WTC11 (cell line): ENCODE data around the gene PGRMC2. TPM values are rescaled to one million over a fixed set of nuclear protein-coding genes. Genes with fewer than 3 reads are reported as not detected.
"Not testable (repeated sequence)": the region's sequence is repeated elsewhere in the genome, so short reads cannot be mapped to it uniquely, and the experiment has no call there.

Experiments used
- ATAC-seq: fragments of 200-7000 bp; cut with Tn5 transposase; 2 replicates; pipeline ENCODE4 v1.10.0; 2021; ENCODE audit warnings: mild to moderate bottlenecking, moderate library complexity
- CTCF ChIA-PET: fragments of 300-600 bp; sonication (Branson Sonifier 250); formaldehyde crosslinking; loops from one replicate; lab custom pipeline; 2021; ENCODE audit warnings: antibody characterized with exemption; lab: Charles Lee
- POLR2A ChIA-PET: fragments of 350-600 bp; sonication (Branson Sonifier 250); formaldehyde crosslinking; loops from one replicate; lab custom pipeline; 2021; ENCODE audit warnings: antibody characterized with exemption; lab: Charles Lee
- DNase-seq: peaks from one replicate; pipeline ENCODE4 v3.0.0; 2021; ENCODE audit warnings: low spot score
- H3K27ac Mint-ChIP-seq: 2 replicates; pipeline ENCODE4 v1.8.0; 2021; ENCODE audit warnings: mixed read lengths
- H3K27me3 Mint-ChIP-seq: 2 replicates; pipeline ENCODE4 v1.8.0; 2021; ENCODE audit warnings: low read depth, mild to moderate bottlenecking, moderate library complexity, mixed read lengths
- H3K36me3 Mint-ChIP-seq: 2 replicates; pipeline ENCODE4 v1.8.0; 2021; ENCODE audit warnings: mixed read lengths
- H3K4me1 Mint-ChIP-seq: 2 replicates; pipeline ENCODE4 v1.8.0; 2022; ENCODE audit warnings: mixed read lengths
- H3K4me3 Mint-ChIP-seq: 2 replicates; pipeline ENCODE4 v1.8.0; 2021; ENCODE audit warnings: mild to moderate bottlenecking, moderate library complexity, mixed read lengths
- H3K9me3 Mint-ChIP-seq: 2 replicates; pipeline ENCODE4 v1.8.0; 2021; ENCODE audit warnings: mixed read lengths
- EMX1 ChIP-seq: fragments of 250-450 bp; sonication (Bioruptor Pico); IDR thresholded peaks from 2 replicates; pipeline ENCODE4 v1.8.0; 2021; ENCODE audit warnings: mild to moderate bottlenecking
- ESRRA ChIP-seq: sonication (generic); formaldehyde crosslinking; IDR thresholded peaks from 2 replicates; pipeline ENCODE4 v1.8.1; 2022; ENCODE audit warnings: mild to moderate bottlenecking, missing genetic modification reagents, borderline replicate concordance
- FOXK1 ChIP-seq: sonication (generic); formaldehyde crosslinking; IDR thresholded peaks from 2 replicates; pipeline ENCODE4 v1.8.0; 2022; ENCODE audit warnings: mild to moderate bottlenecking, moderate library complexity, missing genetic modification reagents
- GTF2I ChIP-seq: fragments of 250-450 bp; sonication (Bioruptor Pico); conservative IDR thresholded peaks from 2 replicates; pipeline ENCODE4 v1.4.0; 2021; ENCODE audit warnings: mild to moderate bottlenecking
- HMGA2 ChIP-seq: fragments of 250-450 bp; sonication (Bioruptor Pico); IDR thresholded peaks from 2 replicates; pipeline ENCODE4 v1.4.0; 2021; ENCODE audit warnings: mild to moderate bottlenecking, moderate library complexity
- JAZF1 ChIP-seq: fragments of 250-450 bp; sonication (Bioruptor Pico); IDR thresholded peaks from 2 replicates; pipeline ENCODE4 v1.9.0; 2021; ENCODE audit warnings: moderate library complexity, mild to moderate bottlenecking, inconsistent platforms
- JUN ChIP-seq: sonication (generic); formaldehyde crosslinking; IDR thresholded peaks from 2 replicates; pipeline ENCODE4 v1.8.0; 2023; ENCODE audit warnings: mild to moderate bottlenecking, missing genetic modification reagents
- MXD4 ChIP-seq: fragments of 250-450 bp; sonication (Bioruptor Pico); IDR thresholded peaks from 2 replicates; pipeline ENCODE4 v1.8.0; 2021; ENCODE audit warnings: mild to moderate bottlenecking, moderate library complexity, borderline replicate concordance
- NFE2L1 ChIP-seq: sonication (generic); formaldehyde crosslinking; IDR thresholded peaks from 2 replicates; pipeline ENCODE4 v1.8.1; 2023; ENCODE audit warnings: missing genetic modification reagents
- NR1H2 ChIP-seq: sonication (generic); formaldehyde crosslinking; IDR thresholded peaks from 2 replicates; pipeline ENCODE4 v1.9.0; 2021; ENCODE audit warnings: mild to moderate bottlenecking, moderate library complexity, missing genetic modification reagents
- NR2C2 ChIP-seq: sonication (generic); formaldehyde crosslinking; IDR thresholded peaks from 2 replicates; pipeline ENCODE4 v1.8.0; 2022; ENCODE audit warnings: mild to moderate bottlenecking, missing genetic modification reagents
- PRRX2 ChIP-seq: fragments of 250-450 bp; sonication (Bioruptor Pico); IDR thresholded peaks from 2 replicates; pipeline ENCODE4 v1.8.0; 2021; ENCODE audit warnings: mild to moderate bottlenecking
- TEAD1 ChIP-seq: sonication (generic); formaldehyde crosslinking; IDR thresholded peaks from 2 replicates; pipeline ENCODE4 v1.8.0; 2022; ENCODE audit warnings: mild to moderate bottlenecking, missing genetic modification reagents
- ZNF121 ChIP-seq: sonication (generic); formaldehyde crosslinking; IDR thresholded peaks from 2 replicates; pipeline ENCODE4 v1.8.0; 2023; ENCODE audit warnings: missing genetic modification reagents
- total RNA-seq: library from RNA; stranded (reverse); gene quantifications from 3 replicates; pipeline ENCODE4 v1.2.3, GENCODE V29; 2021
- TF ChIP-seq, protein P1 (sequence below): sonication (generic); formaldehyde crosslinking; IDR thresholded peaks from 2 replicates; pipeline ENCODE4 v1.8.1; 2023; ENCODE audit warnings: mild to moderate bottlenecking, missing genetic modification reagents
- TF ChIP-seq, protein P2 (sequence below): sonication (generic); formaldehyde crosslinking; IDR thresholded peaks from 2 replicates; pipeline ENCODE4 v1.8.0; 2023; ENCODE audit warnings: mild to moderate bottlenecking, missing genetic modification reagents
- TF ChIP-seq, protein P3 (sequence below): sonication (generic); formaldehyde crosslinking; IDR thresholded peaks from 2 replicates; pipeline ENCODE4 v1.8.1; 2023; ENCODE audit warnings: mild to moderate bottlenecking, moderate library complexity, missing genetic modification reagents
- TF ChIP-seq, protein P4 (sequence below): fragments of 250-450 bp; sonication (Bioruptor Pico); IDR thresholded peaks from 2 replicates; pipeline ENCODE4 v1.8.0; 2021; ENCODE audit warnings: mild to moderate bottlenecking
- TF ChIP-seq, protein P5 (sequence below): sonication (generic); formaldehyde crosslinking; IDR thresholded peaks from 2 replicates; pipeline ENCODE4 v1.8.0; 2022; ENCODE audit warnings: mild to moderate bottlenecking, missing genetic modification reagents
- TF ChIP-seq, protein P6 (sequence below): sonication (generic); formaldehyde crosslinking; IDR thresholded peaks from 2 replicates; pipeline ENCODE4 v1.8.0; 2022; ENCODE audit warnings: mild to moderate bottlenecking, missing genetic modification reagents
- TF ChIP-seq, protein P7 (sequence below): fragments of 250-450 bp; sonication (Bioruptor Pico); IDR thresholded peaks from 2 replicates; pipeline ENCODE4 v1.9.0; 2021; ENCODE audit warnings: mild to moderate bottlenecking, borderline replicate concordance

Gene PGRMC2
- total RNA-seq, 1 experiment from 2014 or later, result 68.2 TPM

DNA sequence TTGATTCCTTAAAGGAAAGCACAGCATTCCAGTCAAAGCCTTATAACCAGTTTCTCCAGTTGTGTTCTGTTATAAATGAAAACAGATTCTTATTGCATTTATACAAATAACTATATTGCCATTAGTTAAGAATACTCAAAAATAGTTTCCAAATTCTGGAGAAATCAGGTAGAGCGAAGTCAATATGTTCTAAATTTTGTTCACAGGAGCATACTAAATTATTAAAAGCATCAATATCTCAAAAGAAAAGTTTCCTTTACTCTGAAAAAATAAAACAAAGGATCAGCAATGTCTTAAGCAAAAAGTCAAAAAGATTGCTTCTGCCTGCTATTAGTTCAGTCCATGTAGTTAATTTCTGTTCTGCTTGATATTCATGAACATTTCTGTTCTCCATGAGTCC lies 39.7 kb downstream of the PGRMC2 start (continued):
- TF ChIP-seq, protein P1, sequence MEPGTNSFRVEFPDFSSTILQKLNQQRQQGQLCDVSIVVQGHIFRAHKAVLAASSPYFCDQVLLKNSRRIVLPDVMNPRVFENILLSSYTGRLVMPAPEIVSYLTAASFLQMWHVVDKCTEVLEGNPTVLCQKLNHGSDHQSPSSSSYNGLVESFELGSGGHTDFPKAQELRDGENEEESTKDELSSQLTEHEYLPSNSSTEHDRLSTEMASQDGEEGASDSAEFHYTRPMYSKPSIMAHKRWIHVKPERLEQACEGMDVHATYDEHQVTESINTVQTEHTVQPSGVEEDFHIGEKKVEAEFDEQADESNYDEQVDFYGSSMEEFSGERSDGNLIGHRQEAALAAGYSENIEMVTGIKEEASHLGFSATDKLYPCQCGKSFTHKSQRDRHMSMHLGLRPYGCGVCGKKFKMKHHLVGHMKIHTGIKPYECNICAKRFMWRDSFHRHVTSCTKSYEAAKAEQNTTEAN, result no peak
- TF ChIP-seq GTF2I (CRISPR knock-in tag) (no peak), FOXK1 (CRISPR knock-in tag) (no peak), PRRX2 (CRISPR knock-in tag) (no peak), HMGA2 (CRISPR knock-in tag) (no peak), NFE2L1 (CRISPR knock-in tag) (no peak), NR1H2 (CRISPR knock-in tag) (no peak), TEAD1 (no peak), JUN (CRISPR knock-in tag) (no peak)
- TF ChIP-seq, protein P2, sequence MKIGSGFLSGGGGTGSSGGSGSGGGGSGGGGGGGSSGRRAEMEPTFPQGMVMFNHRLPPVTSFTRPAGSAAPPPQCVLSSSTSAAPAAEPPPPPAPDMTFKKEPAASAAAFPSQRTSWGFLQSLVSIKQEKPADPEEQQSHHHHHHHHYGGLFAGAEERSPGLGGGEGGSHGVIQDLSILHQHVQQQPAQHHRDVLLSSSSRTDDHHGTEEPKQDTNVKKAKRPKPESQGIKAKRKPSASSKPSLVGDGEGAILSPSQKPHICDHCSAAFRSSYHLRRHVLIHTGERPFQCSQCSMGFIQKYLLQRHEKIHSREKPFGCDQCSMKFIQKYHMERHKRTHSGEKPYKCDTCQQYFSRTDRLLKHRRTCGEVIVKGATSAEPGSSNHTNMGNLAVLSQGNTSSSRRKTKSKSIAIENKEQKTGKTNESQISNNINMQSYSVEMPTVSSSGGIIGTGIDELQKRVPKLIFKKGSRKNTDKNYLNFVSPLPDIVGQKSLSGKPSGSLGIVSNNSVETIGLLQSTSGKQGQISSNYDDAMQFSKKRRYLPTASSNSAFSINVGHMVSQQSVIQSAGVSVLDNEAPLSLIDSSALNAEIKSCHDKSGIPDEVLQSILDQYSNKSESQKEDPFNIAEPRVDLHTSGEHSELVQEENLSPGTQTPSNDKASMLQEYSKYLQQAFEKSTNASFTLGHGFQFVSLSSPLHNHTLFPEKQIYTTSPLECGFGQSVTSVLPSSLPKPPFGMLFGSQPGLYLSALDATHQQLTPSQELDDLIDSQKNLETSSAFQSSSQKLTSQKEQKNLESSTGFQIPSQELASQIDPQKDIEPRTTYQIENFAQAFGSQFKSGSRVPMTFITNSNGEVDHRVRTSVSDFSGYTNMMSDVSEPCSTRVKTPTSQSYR (CRISPR knock-in tag), result no peak
- TF ChIP-seq, protein P3, sequence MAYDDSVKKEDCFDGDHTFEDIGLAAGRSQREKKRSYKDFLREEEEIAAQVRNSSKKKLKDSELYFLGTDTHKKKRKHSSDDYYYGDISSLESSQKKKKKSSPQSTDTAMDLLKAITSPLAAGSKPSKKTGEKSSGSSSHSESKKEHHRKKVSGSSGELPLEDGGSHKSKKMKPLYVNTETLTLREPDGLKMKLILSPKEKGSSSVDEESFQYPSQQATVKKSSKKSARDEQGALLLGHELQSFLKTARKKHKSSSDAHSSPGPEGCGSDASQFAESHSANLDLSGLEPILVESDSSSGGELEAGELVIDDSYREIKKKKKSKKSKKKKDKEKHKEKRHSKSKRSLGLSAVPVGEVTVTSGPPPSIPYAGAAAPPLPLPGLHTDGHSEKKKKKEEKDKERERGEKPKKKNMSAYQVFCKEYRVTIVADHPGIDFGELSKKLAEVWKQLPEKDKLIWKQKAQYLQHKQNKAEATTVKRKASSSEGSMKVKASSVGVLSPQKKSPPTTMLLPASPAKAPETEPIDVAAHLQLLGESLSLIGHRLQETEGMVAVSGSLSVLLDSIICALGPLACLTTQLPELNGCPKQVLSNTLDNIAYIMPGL (CRISPR knock-in tag), result no peak
- TF ChIP-seq, protein P4, sequence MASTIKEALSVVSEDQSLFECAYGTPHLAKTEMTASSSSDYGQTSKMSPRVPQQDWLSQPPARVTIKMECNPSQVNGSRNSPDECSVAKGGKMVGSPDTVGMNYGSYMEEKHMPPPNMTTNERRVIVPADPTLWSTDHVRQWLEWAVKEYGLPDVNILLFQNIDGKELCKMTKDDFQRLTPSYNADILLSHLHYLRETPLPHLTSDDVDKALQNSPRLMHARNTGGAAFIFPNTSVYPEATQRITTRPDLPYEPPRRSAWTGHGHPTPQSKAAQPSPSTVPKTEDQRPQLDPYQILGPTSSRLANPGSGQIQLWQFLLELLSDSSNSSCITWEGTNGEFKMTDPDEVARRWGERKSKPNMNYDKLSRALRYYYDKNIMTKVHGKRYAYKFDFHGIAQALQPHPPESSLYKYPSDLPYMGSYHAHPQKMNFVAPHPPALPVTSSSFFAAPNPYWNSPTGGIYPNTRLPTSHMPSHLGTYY (CRISPR knock-in tag), result no peak
- TF ChIP-seq, protein P5, sequence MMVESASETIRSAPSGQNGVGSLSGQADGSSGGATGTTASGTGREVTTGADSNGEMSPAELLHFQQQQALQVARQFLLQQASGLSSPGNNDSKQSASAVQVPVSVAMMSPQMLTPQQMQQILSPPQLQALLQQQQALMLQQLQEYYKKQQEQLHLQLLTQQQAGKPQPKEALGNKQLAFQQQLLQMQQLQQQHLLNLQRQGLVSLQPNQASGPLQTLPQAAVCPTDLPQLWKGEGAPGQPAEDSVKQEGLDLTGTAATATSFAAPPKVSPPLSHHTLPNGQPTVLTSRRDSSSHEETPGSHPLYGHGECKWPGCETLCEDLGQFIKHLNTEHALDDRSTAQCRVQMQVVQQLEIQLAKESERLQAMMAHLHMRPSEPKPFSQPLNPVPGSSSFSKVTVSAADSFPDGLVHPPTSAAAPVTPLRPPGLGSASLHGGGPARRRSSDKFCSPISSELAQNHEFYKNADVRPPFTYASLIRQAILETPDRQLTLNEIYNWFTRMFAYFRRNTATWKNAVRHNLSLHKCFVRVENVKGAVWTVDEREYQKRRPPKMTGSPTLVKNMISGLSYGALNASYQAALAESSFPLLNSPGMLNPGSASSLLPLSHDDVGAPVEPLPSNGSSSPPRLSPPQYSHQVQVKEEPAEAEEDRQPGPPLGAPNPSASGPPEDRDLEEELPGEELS (CRISPR knock-in tag), result no peak

DNA sequence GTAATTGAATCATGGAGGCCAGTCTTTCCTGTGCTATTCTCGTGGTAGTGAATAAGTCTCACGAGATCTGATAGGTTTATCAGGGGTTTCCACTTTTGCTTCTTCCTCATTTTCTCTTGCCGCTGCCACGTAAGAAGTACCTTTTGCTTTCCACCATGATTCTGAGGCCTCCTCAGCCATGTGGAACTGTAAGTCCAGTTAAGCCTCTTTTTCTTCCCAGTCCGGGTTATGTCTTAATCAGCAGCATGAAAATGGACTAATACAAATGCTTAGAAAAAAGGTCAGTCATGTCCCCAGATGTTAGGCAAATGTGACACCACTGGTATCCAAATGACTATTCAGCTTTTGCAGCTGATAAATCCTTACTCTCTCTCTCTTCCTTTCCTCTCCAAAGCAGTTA lies 42.2 kb downstream of the PGRMC2 start:
- H3K9me3 Mint-ChIP-seq, result peaks cover 74% of the 10 kb centered on the region
- H3K27me3 Mint-ChIP-seq, H3K27ac Mint-ChIP-seq: not testable (repeated sequence)

DNA sequence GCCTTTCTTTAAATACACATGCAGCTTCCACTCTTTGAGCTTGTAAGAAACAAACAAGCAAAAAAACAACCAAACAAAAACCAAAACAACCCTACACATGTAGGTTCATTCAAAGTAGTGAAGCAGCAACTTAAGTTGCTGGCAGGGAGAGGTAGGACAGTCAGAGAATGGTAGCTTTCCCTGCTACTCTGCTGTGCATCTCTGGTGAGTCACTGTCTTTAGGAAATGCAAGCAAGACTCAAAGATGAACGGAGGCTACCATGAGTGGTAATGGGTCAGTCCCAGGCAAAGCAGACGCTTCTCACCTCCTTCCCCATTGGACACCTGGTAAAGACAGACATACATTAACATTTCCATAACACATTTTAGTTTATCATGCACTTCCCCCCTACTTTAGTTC lies 43.2 kb downstream of the PGRMC2 start:
- Mint-ChIP-seq H3K4me1 (no peaks in the 10 kb centered on the region), H3K27ac (no peak overlapping the region), H3K9me3 (peaks cover 66% of the 10 kb centered on the region), H3K36me3 (peaks cover 41% of the 10 kb centered on the region), H3K4me3 (no peak overlapping the region), H3K27me3 (peaks cover 8% of the 10 kb centered on the region)
- POLR2A ChIA-PET, result no interaction called here
- ATAC-seq (no peak), DNase-seq (no peak)
- CTCF ChIA-PET, result no interaction called here
- TF ChIP-seq, protein P6, sequence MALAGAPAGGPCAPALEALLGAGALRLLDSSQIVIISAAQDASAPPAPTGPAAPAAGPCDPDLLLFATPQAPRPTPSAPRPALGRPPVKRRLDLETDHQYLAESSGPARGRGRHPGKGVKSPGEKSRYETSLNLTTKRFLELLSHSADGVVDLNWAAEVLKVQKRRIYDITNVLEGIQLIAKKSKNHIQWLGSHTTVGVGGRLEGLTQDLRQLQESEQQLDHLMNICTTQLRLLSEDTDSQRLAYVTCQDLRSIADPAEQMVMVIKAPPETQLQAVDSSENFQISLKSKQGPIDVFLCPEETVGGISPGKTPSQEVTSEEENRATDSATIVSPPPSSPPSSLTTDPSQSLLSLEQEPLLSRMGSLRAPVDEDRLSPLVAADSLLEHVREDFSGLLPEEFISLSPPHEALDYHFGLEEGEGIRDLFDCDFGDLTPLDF, result no peak
- TF ChIP-seq ESRRA, result no peak
- no peak for TF ChIP-seq EMX1
- no peak for TF ChIP-seq NFE2L1 (CRISPR knock-in tag)
- no peak for TF ChIP-seq NR2C2 (CRISPR knock-in tag)
- no peak for TF ChIP-seq ZNF121 (CRISPR knock-in tag)
- TF ChIP-seq JAZF1 (CRISPR knock-in tag), result no peak
- TF ChIP-seq, protein P7, sequence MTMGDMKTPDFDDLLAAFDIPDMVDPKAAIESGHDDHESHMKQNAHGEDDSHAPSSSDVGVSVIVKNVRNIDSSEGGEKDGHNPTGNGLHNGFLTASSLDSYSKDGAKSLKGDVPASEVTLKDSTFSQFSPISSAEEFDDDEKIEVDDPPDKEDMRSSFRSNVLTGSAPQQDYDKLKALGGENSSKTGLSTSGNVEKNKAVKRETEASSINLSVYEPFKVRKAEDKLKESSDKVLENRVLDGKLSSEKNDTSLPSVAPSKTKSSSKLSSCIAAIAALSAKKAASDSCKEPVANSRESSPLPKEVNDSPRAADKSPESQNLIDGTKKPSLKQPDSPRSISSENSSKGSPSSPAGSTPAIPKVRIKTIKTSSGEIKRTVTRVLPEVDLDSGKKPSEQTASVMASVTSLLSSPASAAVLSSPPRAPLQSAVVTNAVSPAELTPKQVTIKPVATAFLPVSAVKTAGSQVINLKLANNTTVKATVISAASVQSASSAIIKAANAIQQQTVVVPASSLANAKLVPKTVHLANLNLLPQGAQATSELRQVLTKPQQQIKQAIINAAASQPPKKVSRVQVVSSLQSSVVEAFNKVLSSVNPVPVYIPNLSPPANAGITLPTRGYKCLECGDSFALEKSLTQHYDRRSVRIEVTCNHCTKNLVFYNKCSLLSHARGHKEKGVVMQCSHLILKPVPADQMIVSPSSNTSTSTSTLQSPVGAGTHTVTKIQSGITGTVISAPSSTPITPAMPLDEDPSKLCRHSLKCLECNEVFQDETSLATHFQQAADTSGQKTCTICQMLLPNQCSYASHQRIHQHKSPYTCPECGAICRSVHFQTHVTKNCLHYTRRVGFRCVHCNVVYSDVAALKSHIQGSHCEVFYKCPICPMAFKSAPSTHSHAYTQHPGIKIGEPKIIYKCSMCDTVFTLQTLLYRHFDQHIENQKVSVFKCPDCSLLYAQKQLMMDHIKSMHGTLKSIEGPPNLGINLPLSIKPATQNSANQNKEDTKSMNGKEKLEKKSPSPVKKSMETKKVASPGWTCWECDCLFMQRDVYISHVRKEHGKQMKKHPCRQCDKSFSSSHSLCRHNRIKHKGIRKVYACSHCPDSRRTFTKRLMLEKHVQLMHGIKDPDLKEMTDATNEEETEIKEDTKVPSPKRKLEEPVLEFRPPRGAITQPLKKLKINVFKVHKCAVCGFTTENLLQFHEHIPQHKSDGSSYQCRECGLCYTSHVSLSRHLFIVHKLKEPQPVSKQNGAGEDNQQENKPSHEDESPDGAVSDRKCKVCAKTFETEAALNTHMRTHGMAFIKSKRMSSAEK (CRISPR knock-in tag), result no peak
- no peak for TF ChIP-seq MXD4 (CRISPR knock-in tag)
- TF ChIP-seq TEAD1, result no peak

More for the DNA sequence above, 42.2 kb downstream of the PGRMC2 start:
- H3K36me3 Mint-ChIP-seq, result peaks cover 48% of the 10 kb centered on the region
- CTCF ChIA-PET, ATAC-seq, H3K4me3 Mint-ChIP-seq, H3K4me1 Mint-ChIP-seq, POLR2A ChIA-PET, DNase-seq: not testable (repeated sequence)
